H9 (cell line): ENCODE results near the gene ABCB11. TPM values are rescaled to one million over a fixed set of nuclear protein-coding genes. Genes with fewer than 3 reads are reported as not detected.

Experiments
- DNase-seq: peaks from one replicate; pipeline ENCODE4 v3.0.0-alpha.2; 2017
- H2AFZ ChIP-seq: one replicate; pipeline ENCODE4 v1.6.1; 2013; ENCODE audit warnings: mild to moderate bottlenecking, low read length, control low read depth, moderate library complexity
- H2AK5ac ChIP-seq: 2 replicates; pipeline ENCODE4 v1.6.1; 2013; ENCODE audit warnings: low read length, control low read depth, mixed read lengths; ENCODE audit not compliant: insufficient read length
- H2BK120ac ChIP-seq: one replicate; pipeline ENCODE4 v1.6.1; 2013; ENCODE audit warnings: low read depth, mild to moderate bottlenecking, low read length, control low read depth, inconsistent platforms; ENCODE audit not compliant: poor library complexity, severe bottlenecking
- H2BK12ac ChIP-seq: 2 replicates; pipeline ENCODE4 v1.6.1; 2013; ENCODE audit warnings: low read length, control low read depth, mixed read lengths, low read depth; ENCODE audit not compliant: insufficient read length
- H2BK15ac ChIP-seq: 2 replicates; pipeline ENCODE4 v1.6.1; 2013; ENCODE audit warnings: low read depth, low read length, control low read depth
- H2BK20ac ChIP-seq: one replicate; pipeline ENCODE4 v1.6.1; 2013; ENCODE audit warnings: low read depth, mild to moderate bottlenecking, low read length, control low read depth, inconsistent platforms; ENCODE audit not compliant: poor library complexity, severe bottlenecking
- H2BK5ac ChIP-seq: 2 replicates; pipeline ENCODE4 v1.6.1; 2013; ENCODE audit warnings: low read length, control low read depth, mixed read lengths; ENCODE audit not compliant: insufficient read length
- H3K14ac ChIP-seq: 2 replicates; pipeline ENCODE4 v1.6.1; 2013; ENCODE audit warnings: low read length, control low read depth; ENCODE audit not compliant: insufficient read depth
- H3K18ac ChIP-seq: 2 replicates; pipeline ENCODE4 v1.6.1; 2013; ENCODE audit warnings: low read depth, mild to moderate bottlenecking, mixed read lengths, low read length, control low read depth; ENCODE audit not compliant: insufficient read length
- H3K23ac ChIP-seq: 2 replicates; pipeline ENCODE4 v1.6.1; 2013; ENCODE audit warnings: low read length, control low read depth, mixed read lengths, low read depth; ENCODE audit not compliant: insufficient read length
- H3K23me2 ChIP-seq: 2 replicates; pipeline ENCODE4 v1.6.1; 2013; ENCODE audit warnings: low read depth, mild to moderate bottlenecking, mixed read lengths, low read length, control low read depth; ENCODE audit not compliant: insufficient read length, poor library complexity, severe bottlenecking
- H3K27ac ChIP-seq: 2 replicates; pipeline ENCODE4 v1.5.1; 2013; ENCODE audit warnings: low read length, control low read depth, mixed read lengths, low read depth; ENCODE audit not compliant: insufficient read length
- H3K27me3 ChIP-seq: 2 replicates; pipeline ENCODE4 v1.6.1; 2013; ENCODE audit warnings: low read length, control low read depth, inconsistent platforms; ENCODE audit not compliant: insufficient read depth
- H3K4ac ChIP-seq: 2 replicates; pipeline ENCODE4 v1.6.1; 2013; ENCODE audit warnings: low read depth, mild to moderate bottlenecking, control low read depth, inconsistent platforms, low read length, moderate library complexity
- H3K4me1 ChIP-seq: 2 replicates; pipeline ENCODE4 v1.6.1; 2013; ENCODE audit warnings: low read length, control low read depth, inconsistent platforms; ENCODE audit not compliant: insufficient read depth
- H3K4me2 ChIP-seq: 2 replicates; pipeline ENCODE4 v1.6.1; 2013; ENCODE audit warnings: low read length, control low read depth, mixed read lengths; ENCODE audit not compliant: insufficient read length, insufficient read depth
- H3K56ac ChIP-seq: 2 replicates; pipeline ENCODE4 v1.6.1; 2013; ENCODE audit warnings: low read depth, mild to moderate bottlenecking, mixed read lengths, low read length, control low read depth; ENCODE audit not compliant: insufficient read length
- H3K79me1 ChIP-seq: 2 replicates; pipeline ENCODE4 v1.6.1; 2013; ENCODE audit warnings: low read depth, mild to moderate bottlenecking, moderate library complexity, low read length, control low read depth, inconsistent platforms; ENCODE audit not compliant: insufficient read depth, poor library complexity, severe bottlenecking
- H3K79me2 ChIP-seq: 2 replicates; pipeline ENCODE4 v1.6.1; 2013; ENCODE audit warnings: low read length, control low read depth, inconsistent platforms; ENCODE audit not compliant: insufficient read depth
- H3K9ac ChIP-seq: 2 replicates; pipeline ENCODE4 v1.6.1; 2013; ENCODE audit warnings: low read length, control low read depth, mixed read lengths; ENCODE audit not compliant: insufficient read length; ENCODE audit errors: extremely low read depth
- H3K9me3 ChIP-seq: one replicate; pipeline ENCODE4 v1.6.1; 2013; ENCODE audit warnings: low read depth, low read length, inconsistent platforms; ENCODE audit not compliant: control insufficient read depth
- H3T11ph ChIP-seq: one replicate; pipeline ENCODE4 v1.6.1; 2013; ENCODE audit warnings: mild to moderate bottlenecking, low read length, control low read depth, inconsistent platforms
- H4K20me1 ChIP-seq: one replicate; pipeline ENCODE4 v1.6.1; 2013; ENCODE audit not compliant: control insufficient read depth, insufficient read length, insufficient read depth
- H4K5ac ChIP-seq: 2 replicates; pipeline ENCODE4 v1.6.1; 2013; ENCODE audit warnings: low read depth, mild to moderate bottlenecking, mixed read lengths, low read length, control low read depth; ENCODE audit not compliant: insufficient read length
- H4K8ac ChIP-seq: replicated peaks from 2 replicates; pipeline ENCODE4 v1.6.1; 2013; ENCODE audit warnings: low read length, control low read depth, mixed read lengths, low read depth; ENCODE audit not compliant: insufficient read length
- H4K91ac ChIP-seq: 2 replicates; pipeline ENCODE4 v1.6.1; 2013; ENCODE audit warnings: low read depth, mild to moderate bottlenecking, moderate library complexity, mixed read lengths, low read length, control low read depth; ENCODE audit not compliant: insufficient read length
- H3K27ac Mint-ChIP-seq, 3 experiments: 2 replicates in 2 of 3; 3 replicates in 1 of 3; pipeline ENCODE4 v1.8.0; 2020 to 2021; ENCODE audit warnings: mixed read lengths in 3 of 3, mild to moderate bottlenecking in 1 of 3, moderate library complexity in 1 of 3
- H3K27me3 Mint-ChIP-seq: 2 replicates; pipeline ENCODE4 v1.8.0; 2021; ENCODE audit warnings: low read depth, mild to moderate bottlenecking, moderate library complexity, mixed read lengths
- H3K36me3 Mint-ChIP-seq, 3 experiments: 2 replicates in 2 of 3; 3 replicates in 1 of 3; pipeline ENCODE4 v1.8.0; 2020 to 2021; ENCODE audit warnings: low read depth in 3 of 3, mixed read lengths in 3 of 3; ENCODE audit not compliant: insufficient read depth in 1 of 3
- H3K4me1 Mint-ChIP-seq, 2 experiments: 2 replicates each; pipeline ENCODE4 v1.8.0; 2020; ENCODE audit warnings: mixed read lengths in 2 of 2
- H3K4me3 Mint-ChIP-seq, 2 experiments: 2 replicates in 1 of 2; 3 replicates in 1 of 2; pipeline ENCODE4 v1.8.0; 2020 to 2021; ENCODE audit warnings: mild to moderate bottlenecking in 2 of 2, mixed read lengths in 2 of 2, moderate library complexity in 1 of 2
- H3K9me3 Mint-ChIP-seq, 2 experiments: 2 replicates in 1 of 2; 3 replicates in 1 of 2; pipeline ENCODE4 v1.8.0; 2020; ENCODE audit warnings: mild to moderate bottlenecking in 2 of 2, mixed read lengths in 2 of 2, moderate library complexity in 1 of 2
- CTCF ChIP-seq: fragments of 200-600 bp; sonication (generic); conservative IDR thresholded peaks from 3 replicates; pipeline ENCODE4 v1.8.0; 2021; ENCODE audit warnings: antibody characterized with exemption, mild to moderate bottlenecking
- WGBS: extraction: QIAGEN DNeasy Blood & Tissue Kit; methylation state at CpG from one replicate; pipeline ENCODE4 v1.1.7; 2013; ENCODE audit warnings: missing lambda C conversion rate, low lambda C conversion rate, mixed read lengths; ENCODE audit not compliant: insufficient read length; ENCODE audit errors: extremely low coverage; 5-methylcytosine and 5-hydroxymethylcytosine counted together
- total RNA-seq: library from RNA; stranded (reverse); gene quantifications from 2 replicates; pipeline ENCODE4 v1.2.1, GENCODE V29; 2021

ABCB11 gene
- total RNA-seq, 1 experiment from 2014 or later, result not detected

- no peak for DNase-seq
- H2AFZ ChIP-seq, result no peak overlapping the region
- no peak overlapping the region for H2BK20ac ChIP-seq
- no peak overlapping the region for H3T11ph ChIP-seq
- no peak overlapping the region for H2BK5ac ChIP-seq
- no peak overlapping the region for H3K9ac ChIP-seq
- no peaks in the 10 kb centered on the region for H3K79me2 ChIP-seq
- H3K14ac ChIP-seq, result no peak overlapping the region
- no peak overlapping the region for H2BK15ac ChIP-seq
- no peak overlapping the region for H3K18ac ChIP-seq
- no peaks in the 10 kb centered on the region for H3K79me1 ChIP-seq
- H2AK5ac ChIP-seq, result no peak overlapping the region
- H3K4me2 ChIP-seq, result no peak overlapping the region
- H3K9me3 ChIP-seq, result no peaks in the 10 kb centered on the region
- Mint-ChIP-seq H3K36me3 (peaks cover 0 to 7% (median 1%) of the 10 kb centered on the region in 3 experiments; a peak in 4 of 7 replicates), H3K27me3 (no peaks in the 10 kb centered on the region), H3K4me3 (no peak overlapping the region), H3K9me3 (peaks cover 3 to 5% of the 10 kb centered on the region in 2 experiments; a peak in 3 of 5 replicates), H3K27ac (no peak overlapping the region), H3K4me1 (peaks cover 10 to 17% of the 10 kb centered on the region in 2 experiments)
- no peak overlapping the region for H3K4ac ChIP-seq
- no peak overlapping the region for H4K91ac ChIP-seq
- H3K56ac ChIP-seq, result no peak overlapping the region
- no peaks in the 10 kb centered on the region for H3K23me2 ChIP-seq
- no peak overlapping the region for H3K27ac ChIP-seq
- H4K5ac ChIP-seq, result no peak overlapping the region
- no peak overlapping the region for H4K8ac ChIP-seq
- no peak overlapping the region for H3K23ac ChIP-seq
- no peak overlapping the region for H2BK12ac ChIP-seq
- no peak overlapping the region for H2BK120ac ChIP-seq
- no peaks in the 10 kb centered on the region for H3K27me3 ChIP-seq
- no peaks in the 10 kb centered on the region for H4K20me1 ChIP-seq
- no CpG with 5 or more reads among the region's 4 CpGs for WGBS
- TF ChIP-seq CTCF, result peak; percentile 85
- H3K4me1 ChIP-seq, result no peaks in the 10 kb centered on the region
These were observed 110.5 kb downstream of the ABCB11 start for GRCh38 chr2:168920504-168921157.
